ENCODE measurements around the gene RNF25.

Gene RNF25

DNA sequence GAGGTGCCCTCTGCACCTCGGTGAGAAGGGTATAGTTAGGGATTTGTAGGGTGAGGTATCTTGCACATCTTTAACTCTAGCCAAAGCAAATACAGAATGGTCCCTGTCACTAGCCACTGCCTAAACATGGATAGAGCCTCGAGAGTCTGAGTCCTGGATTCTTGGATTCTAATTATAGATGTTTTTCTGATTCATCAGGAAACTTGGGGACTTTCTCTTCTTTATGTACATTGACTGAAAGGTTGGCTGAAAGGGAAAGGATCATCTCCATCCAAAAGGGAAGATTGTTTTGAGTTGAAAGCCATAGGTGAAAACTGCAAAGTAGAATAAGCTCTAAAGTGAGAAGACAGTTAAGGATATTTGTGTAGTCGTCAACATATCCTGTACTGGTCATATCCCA is 8.3 kb upstream of the RNF25 start:
- DNase-seq (ENCODE audit: low spot score), result no peak

- no peak for DNase-seq (ENCODE audit: low spot score)
These were observed 7.3 kb upstream of the RNF25 start for GRCh38 chr2:218679119-218679518.

- DNase-seq (ENCODE audit: low spot score), result peak; percentile 24
These were observed 627 bp downstream of the RNF25 start for GRCh38 chr2:218671097-218671653.

- DNase-seq (ENCODE audit: low spot score), result no peak
These were observed 7.1 kb downstream of the RNF25 start for GRCh38 chr2:218664653-218665052.

DNA sequence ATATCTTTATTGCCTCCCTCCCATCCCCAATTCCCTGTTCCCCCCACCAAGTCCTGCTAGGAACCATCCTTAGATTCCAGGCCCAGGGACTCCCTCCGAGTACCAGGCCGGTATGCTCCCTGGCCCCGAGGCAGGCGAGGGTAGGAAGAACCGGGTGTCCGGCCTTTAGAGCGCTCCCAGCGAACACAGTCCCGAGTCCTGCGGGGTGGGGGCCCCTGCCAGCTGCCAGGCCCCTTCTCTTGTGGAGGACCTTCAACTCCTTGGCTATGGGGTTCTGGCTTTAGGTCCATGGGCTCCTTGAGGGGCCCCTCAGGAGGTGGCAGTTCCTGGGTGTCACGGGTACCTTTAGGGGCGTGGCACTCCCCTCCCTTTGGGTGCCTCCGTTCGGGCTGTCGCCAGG is 7.9 kb downstream of the RNF25 start:
- no peak for DNase-seq (ENCODE audit: low spot score)

GRCh38 chr2:218662827-218663226 is 9.0 kb downstream of the RNF25 start:
- no peak for DNase-seq (ENCODE audit: low spot score)

DNA sequence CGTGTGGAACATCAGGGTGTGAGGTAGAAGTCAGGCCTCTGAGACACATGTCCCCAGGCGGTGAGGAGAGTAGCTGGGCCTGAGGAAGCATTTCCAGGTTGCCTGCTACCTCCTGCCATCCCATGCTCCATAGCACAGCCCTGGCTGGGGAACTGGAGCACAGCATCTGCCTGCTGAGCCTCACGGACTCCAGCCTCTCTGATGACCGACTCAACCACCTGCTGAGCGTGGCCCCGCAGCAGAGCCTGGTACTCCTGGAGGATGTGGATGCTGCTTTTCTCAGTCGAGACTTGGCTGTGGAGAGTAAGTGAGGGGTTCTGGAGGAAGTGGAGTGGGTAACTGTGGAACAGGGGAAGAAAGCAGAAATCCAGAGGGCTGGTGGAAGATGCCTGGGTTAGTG is 9.4 kb downstream of the RNF25 start:
- no peak for DNase-seq (ENCODE audit: low spot score)

- DNase-seq (ENCODE audit: low spot score), result no peak
These were observed 11.8 kb downstream of the RNF25 start for GRCh38 chr2:218659988-218660358.

DNA sequence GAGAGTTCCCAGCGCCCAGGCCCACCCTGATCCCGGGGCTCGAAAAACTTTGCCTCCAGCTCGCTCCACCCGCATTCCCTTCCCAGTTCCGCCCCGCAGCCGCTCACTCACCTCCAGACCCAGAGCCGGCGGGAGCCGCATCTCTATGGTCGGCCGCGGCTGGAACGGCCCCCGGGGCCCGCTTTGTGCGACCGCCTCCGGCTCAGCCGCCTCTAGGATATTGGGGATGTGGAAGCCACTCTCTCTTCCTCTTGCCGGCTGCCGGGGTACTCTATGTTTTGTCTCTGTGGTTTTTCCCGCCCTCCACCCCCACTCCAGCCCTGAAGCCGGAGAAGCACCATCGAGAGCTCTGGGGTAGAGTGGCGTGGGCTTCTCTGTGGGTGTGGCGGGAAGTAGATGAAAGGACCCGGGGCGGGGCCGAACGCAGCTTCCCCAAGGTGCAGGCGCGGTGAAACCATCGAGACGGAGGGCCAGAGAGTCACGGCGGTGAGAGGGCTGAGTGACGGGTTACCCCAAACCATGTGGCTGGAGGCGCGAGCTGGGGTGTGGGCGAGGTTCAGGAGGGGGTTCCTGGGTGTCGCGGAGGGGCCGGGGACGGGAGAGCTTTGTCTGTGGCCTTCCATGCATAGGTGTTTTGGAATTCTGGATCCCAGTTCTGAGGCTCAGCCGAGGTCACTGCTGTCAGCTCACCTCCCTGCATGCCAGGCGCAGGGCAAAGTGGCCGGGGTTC is 12.4 kb downstream of the RNF25 start, which contains the start of the genes BCS1L and ZNF142:
Gene BCS1L (plus strand): TSS at position 426 of the 730 bp plus-strand sequence. CDS start 1,305 bp downstream, outside the sequence.
Gene ZNF142 (minus strand): TSS at position 366 of the 730 bp plus-strand sequence. CDS start 3,194 bp downstream, outside the sequence.
- peak; percentile 94 for DNase-seq (ENCODE audit: low spot score)

DNA sequence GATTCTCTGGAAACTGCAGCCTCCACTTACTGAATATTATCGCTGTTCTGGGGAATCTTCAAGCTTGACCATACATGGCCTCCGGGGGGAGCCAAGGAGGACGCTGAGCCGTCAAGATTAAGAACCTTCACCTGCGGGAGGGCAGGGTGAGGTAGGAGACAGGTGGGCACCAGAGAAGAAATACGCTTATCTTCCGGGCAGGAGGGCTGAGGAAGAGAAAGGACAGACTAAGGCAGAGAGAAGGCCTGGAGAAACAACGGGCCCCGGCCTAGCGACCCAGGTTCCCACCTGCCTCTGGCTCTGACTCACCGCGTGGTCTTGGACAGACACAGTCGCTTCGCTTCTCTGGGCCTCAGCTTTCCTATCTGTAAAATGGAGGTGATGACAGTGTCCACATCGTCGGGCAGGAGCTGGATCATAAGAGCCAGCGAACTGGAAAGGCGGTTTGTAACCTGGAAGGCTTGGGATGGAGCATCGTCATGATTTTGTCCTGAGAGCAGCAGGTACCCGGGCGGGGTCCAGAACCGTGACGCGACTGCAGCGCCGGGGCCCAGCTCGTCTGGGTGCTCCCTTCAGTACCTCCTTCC is 13.0 kb downstream of the RNF25 start:
- peak; percentile 72 for DNase-seq (ENCODE audit: low spot score)

GRCh38 chr2:218655751-218656150 is 16.1 kb downstream of the RNF25 start:
- DNase-seq (ENCODE audit: low spot score), result no peak

- no peak for DNase-seq (ENCODE audit: low spot score)
These were observed 23.1 kb downstream of the RNF25 start for GRCh38 chr2:218648787-218649100.

GRCh38 chr2:218648088-218648786 is 23.6 kb downstream of the RNF25 start:
- peak; percentile 80 for DNase-seq (ENCODE audit: low spot score)

DNA sequence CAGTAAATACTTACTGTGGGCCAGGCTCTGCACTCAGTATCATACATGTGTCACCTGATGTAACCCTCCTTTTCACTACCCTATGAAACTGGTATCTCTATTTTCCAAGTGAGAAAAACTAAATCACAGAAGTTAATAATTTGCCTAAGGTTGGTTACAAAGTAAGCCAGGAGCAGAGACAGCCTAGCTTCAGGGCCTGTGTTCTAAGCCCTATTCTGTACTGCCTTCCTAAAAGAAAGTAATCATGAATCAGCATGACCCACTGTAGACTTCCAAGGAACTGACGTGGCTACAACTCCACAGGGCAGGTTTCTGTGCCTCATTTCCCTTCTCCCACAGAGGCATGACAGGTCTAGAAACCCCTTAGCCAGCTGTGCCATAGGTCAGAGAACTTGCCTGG is 26.7 kb downstream of the RNF25 start:
- DNase-seq (ENCODE audit: low spot score), result peak; percentile 53

DNA sequence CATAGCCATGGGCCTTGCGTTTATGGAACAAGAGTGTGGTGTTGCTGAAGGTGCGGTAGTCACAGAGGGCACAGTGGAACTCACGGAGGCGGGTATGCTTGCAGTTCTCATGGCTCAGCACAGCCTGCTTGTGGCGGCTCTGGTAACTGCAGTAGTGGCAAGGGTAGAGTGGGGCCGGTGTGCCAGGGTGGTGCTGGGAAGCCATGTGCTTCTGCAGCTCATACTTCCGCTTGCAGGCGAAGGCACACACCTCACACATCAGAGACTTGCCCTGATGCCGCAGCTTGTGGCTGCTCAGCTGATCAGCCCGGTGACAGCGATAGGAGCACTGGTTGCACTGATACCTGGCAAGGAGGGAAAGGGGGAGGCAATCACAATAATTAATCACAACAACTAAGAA is 27.1 kb downstream of the RNF25 start:
- DNase-seq (ENCODE audit: low spot score), result no peak

- DNase-seq (ENCODE audit: low spot score), result no peak
These were observed 28.0 kb downstream of the RNF25 start for GRCh38 chr2:218643751-218644310.

- DNase-seq (ENCODE audit: low spot score), result no peak
These were observed 29.0 kb downstream of the RNF25 start for GRCh38 chr2:218642786-218643185.

DNA sequence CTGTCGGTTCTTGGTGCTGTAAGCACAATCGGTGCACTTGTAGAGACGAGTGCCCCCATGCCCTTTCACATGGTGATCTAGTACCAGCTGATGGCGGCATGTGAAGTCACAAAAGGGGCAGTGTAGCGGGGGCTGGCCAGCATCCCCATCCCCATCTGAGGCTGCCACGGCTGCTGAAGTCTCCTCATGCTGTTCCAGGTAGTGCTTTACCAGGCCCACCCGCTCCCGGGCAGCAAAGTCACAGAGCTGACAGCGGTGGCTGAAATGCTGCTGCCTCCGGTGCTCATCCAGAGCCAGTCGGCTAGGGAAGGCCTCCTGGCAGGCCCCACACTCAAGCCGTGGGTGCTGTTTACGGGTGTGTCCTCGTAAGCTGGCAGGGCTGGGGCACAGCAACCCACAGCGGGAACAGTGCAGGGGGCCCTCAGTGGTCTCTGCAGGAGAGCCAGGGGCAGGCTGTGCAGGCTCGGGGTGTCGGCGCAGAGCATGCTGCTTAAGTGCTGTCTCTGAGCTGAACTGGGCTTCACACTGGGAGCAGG is 29.6 kb downstream of the RNF25 start:
- no peak for DNase-seq (ENCODE audit: low spot score)

GRCh38 chr2:218638372-218638771 is 33.4 kb downstream of the RNF25 start:
- DNase-seq (ENCODE audit: low spot score), result no peak

DNA sequence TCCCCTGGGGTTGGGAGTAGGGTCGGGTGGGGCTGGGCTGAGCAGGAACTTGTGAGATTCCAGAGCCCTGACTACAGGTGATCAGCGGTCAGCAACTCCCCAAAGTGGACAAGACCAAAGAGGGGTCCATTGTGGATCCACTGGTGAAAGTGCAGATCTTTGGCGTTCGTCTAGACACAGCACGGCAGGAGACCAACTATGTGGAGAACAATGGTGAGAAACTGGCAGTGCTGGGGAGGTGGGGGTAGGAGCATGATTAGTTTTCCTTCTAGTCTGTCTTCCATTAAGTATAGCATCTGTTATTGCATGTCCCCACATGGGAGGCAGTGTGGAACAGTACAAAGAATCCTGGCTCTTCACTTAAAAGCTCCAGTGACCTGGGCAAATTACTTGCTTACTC is 36.1 kb downstream of the RNF25 start:
- DNase-seq (ENCODE audit: low spot score), result no peak

DNA sequence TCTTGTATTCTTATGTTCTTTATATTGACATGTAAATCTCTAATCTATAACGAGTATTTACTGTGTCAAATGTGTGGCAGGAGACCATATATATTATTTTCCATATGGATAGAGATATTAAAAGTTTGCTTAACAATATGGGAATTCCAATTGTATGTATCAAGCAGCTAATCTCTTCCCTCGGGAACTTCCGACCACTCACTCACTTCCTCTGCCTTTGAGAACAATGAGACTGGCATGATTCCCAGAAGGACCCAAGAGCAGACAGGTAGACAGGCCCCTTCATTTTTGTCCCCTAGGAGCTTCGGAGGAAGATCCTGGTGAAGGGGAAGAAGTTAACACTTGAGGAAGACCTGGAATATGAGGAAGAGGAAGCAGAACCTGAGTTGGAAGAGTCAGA is 40.0 kb downstream of the RNF25 start:
- no peak for DNase-seq (ENCODE audit: low spot score)

- DNase-seq (ENCODE audit: low spot score), result no peak
These were observed 43.9 kb downstream of the RNF25 start for GRCh38 chr2:218627939-218628338.

Measured in GM03348 (cell line).